NCI-H2227 (cell line): ENCODE results near the gene RELT.

ENCODE experiments used
- DNase-seq: peaks from one replicate; lab custom pipeline; 2025; ENCODE audit not compliant: unreplicated experiment; lab: John Stamatoyannopoulos, UW

The RELT gene

DNA sequence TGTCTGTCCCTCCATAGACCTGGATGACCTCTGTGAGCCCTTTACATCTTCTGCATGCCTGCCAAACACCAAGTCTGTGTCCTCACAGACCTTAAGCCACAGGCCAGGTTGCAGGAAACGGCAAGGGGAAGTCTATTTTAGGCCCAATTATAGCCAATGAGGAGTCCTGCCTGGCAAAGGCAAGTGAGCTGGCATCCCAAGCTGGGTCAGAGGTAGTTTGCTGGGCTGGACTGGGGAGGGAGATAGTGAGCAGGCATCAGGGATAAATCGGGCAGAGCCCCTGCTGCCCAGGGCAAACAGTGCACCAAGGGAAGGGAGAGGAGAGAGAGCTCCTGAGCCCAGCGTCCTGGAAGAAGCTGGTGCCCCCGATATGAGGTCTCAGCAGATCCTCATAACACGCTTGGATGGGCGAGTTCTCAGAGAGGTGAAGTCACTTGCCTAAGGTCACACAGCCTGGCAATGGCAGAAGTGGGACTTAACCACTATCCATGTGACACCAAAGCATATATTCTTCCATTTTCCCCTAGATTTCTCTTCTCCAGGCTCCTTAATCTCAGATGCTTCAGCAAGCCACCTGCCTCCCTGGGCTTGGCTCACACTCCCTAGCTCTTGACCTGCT, 3.7 kb upstream of the RELT start:
- DNase-seq: no peak

DNA sequence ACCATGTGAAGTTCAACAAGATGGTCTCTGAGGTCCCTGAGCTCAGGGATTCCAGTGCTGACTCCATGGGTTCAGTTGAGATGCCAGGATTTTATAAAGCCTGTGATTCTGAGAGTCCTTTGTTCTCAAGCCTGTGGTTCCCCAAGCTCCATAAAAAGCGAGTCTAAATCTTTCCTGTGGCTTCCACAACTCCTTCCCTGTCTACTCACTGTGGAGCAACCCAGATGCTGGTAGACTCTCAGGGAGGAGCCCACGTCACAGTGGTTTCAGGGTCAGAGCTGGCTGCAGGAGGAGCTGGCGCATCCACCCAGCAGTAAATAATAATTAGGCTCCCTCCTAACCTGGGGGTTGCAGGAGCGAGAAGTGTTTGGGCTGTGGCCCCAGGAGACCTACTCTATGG, 2.0 kb upstream of the RELT start:
- DNase-seq: peak; percentile 52

DNA sequence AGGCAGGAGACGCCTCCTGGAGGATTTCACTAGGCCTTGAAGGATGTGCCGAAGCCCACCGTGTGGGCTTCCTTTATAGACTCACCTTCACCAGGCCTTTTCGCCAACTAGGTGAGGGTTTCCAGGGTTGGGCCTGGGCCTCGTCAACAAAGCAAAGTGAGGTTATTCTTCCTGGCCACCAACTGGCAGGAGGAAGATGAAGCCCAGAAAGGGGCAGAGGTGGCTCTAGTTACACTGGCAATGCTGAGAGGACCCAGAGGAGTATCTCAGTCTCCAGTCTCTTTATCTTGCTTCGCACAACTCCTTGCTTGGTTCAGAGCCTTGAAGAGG, 404 bp upstream of the RELT start:
- no peak for DNase-seq

DNA sequence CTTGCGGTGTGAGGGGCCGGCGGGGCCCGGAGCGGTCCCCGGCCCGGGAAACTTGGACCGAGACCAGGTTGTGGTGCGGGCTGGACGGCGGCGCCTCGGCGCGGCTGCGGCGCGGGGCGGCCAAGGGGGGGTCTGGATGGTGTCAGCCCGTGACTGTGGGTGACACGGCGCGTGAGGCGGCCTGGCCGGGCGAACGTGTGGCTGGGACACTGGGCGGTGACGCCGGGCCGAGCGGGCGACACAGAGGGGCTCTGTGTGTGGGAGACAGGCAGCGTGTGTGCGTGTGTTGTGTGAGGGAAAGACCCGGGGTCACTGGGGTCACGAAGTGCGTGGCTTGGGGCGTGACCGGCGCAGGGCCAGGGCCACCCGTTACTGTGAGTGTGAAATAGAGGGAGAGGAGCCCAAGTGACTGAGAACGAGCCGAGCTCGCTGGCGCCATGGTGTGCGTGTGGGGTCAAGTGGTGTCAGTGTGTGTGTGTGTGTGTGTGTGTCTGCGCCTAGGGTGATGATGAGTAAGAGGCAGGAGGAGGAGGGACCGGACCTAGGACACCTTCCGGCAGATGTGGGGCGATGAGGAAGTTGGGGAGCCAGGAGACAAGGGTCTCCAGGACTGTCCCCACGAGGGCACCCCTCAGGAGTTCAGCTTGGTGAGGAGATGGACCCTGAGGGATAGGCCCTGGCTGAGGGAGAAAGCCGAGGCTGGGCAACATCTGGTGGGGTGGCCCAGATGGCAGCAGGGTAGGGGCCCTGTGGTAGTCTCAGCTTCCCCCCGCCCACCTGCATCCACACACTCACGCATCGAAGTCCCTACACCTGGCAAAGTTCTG, 817 bp downstream of the RELT start:
- peak; percentile 62 for DNase-seq

DNA sequence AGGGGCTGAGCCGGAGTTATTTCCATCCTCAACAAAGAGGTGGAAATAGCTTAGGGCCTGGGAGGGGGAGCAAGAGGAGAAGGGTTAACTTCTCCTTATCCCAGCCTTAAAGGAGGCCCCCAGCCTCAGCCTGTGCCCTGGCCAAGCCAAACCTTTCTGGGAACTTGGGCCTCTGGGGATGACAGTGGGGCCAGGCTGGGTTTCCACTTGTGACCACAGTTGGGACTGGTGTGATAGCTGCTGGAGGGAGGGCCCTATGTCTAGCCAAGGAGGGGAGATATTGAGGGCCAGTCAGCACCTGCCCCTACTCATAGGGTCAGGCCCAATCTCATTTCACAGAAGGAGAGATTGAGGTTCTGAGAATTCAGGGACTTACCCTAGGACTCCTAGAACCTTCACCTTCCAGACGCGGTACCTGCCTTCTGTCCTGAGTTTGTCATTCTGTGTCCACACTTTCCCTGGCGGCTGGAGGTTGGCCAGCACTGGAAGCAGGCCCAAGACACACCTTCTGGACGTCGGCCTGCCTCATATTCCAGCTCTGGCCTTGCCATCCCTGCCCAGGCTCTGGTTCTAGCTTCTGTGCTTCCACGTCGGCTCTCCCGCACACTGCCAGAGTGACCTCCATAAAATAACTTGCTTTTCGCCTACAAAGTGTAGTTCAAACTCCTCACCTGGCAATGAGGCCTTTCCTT, 3.1 kb downstream of the RELT start:
- no peak for DNase-seq

DNA sequence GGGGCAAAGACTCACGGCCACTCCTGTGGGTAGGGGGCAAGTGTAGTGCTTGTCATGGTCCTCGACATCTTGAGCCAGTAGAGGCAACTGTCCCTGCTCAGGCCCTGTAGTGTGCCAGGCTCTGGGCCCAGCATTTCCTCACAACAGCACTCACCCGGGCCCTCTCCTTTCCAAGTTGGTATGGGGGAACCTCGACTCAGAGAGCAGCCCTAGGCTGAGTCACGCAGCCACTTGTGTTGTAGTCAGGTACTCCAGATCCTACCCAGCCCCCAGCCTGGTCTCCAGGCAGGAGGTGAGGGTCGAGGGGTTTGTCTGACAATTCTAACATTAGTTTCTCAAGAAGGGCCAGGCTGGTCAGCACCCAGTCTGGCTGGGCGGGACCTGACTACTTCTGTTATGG, 4.1 kb downstream of the RELT start:
- DNase-seq: no peak

DNA sequence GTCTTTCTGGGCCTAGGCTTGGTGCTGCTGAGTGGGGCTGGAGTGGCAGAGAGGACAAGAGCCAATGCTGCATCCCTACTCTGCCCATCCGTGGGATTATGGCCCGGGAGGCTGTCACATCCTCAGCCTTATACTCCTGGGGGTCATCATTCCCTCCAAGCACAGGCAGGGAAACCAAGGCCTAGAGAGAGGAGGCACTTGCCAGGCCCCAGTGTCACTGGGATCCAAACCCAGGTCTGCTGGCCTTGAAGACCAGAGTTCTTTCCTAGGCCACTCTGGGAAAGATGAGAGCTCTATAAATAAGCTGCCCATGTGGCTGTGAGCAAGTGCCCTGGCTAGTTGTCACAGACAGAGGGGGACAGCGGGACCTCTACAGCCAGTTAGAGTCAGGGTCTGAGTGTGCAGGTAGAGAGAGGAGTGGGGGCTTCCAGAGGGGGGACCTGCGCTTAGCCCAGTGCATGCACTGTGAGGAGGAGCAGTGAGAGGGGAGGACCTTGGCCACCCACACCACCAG, 4.8 kb downstream of the RELT start:
- no peak for DNase-seq

DNA sequence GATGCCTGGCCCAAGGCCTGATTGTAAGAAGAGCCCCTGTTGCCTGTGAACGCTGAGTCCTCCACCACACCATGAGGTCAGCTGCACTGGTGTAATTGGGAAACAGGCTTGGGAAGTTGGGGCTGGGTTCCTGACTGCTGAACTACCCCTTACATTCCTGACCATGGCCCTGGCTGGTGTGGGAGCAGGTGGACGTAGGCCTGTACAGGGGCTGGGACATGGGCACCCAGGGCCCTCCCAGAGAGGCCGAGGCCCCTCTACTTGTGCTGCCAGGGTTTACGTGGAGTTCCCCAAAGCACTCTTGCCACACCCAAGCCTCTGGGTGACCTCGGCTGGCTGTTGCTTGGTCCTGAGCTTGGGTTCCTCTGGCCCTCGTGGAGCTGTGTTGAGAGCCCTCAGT, 5.4 kb downstream of the RELT start:
- no peak for DNase-seq

DNA sequence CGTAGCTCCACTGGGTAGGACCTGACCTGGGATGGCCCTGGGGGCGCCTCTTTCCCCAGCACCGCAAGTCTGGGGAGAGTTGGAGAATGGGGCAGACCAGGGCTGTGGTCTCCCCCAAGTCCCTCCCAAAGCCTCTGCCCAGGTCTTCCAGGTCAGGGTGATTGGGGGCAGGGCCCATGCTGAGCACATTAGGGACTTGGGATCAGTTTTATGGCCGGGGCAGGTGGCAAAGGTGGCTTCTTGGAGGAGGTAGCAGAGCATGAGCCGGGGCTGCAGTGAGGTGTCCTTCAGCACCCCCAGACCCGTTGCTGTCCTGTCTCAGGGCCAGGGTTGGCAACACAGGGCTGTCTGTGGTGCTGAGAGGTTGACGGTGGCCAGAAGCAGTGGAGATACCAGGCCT, 6.0 kb downstream of the RELT start:
- no peak for DNase-seq

DNA sequence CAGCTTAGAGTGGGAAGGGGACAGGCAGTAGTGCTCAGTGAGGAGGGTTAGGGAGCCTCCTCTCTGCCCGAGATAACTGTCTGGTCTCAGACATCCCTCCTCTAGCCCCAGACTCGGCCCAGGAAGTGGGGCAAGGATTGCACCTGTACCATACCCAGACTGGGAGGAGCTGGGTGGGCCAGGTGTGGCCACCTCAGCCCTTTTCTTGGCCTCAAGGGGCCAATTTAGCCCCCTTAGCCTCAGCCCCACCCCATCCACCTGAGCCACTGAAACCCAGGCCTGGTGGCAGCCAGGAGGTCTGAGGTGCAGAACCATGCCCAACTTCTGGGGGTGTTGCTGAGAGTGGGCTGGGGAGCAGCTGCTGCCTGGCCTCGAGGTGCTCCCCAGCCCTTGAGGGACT, 6.5 kb downstream of the RELT start:
- DNase-seq: no peak

DNA sequence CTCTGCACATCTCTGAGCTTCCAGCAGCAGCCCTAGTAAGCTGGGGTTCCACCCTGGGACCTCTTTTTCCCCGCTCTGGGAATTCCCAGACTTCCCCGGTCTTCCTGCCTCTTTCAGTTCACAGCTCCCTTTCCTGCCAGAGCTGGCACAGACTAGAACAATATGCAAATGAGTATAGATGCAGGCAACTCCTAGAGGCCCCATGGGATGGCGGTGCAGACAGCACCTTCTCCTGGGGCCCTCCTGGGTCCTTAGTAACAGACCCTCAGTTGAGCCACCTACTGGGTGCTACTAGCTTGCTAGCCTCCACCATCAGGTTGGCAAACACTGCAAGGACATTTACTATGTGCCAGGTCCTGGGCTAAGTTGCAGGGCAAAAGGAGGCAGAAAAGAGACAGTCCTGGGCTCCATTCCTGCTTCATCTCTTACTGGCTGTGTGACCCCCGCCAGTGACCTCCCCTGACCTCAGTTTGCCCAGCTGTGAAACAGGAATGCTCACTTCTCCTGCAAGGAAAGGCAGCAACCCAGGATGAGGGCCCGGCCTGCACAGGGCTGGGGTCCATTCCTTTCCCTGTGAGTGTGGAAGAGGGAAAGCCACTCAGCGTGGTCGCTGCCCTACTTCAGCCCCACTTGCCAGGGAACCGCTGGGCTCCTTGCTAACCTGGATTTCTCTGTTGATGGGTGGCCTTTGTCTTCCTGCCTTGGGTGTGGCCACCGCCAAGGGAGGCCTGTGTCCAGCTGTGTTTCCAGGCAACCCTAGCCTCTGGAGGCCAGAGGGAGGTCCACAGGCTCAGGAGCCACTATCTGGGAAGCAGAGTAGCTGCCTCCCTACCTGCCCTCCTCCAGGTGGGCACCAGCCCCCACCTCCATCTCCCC, 7.3 kb downstream of the RELT start:
- DNase-seq: no peak

DNA sequence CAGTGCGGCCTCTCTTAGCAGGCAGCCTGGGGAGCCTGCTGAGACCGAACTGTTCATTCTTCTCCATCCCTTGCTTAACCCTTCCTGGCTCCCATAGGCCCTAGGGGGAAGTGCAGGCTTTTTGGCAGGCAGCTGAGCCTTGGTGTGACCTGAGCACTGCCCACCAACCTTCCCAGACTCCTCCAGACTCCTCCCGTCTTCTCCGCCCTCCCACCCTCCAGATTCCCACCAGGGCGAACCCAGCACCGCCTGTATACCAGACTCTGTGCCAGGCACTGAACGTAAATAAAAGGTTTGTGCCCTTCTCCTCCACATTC, 7.9 kb downstream of the RELT start:
- DNase-seq: no peak

DNA sequence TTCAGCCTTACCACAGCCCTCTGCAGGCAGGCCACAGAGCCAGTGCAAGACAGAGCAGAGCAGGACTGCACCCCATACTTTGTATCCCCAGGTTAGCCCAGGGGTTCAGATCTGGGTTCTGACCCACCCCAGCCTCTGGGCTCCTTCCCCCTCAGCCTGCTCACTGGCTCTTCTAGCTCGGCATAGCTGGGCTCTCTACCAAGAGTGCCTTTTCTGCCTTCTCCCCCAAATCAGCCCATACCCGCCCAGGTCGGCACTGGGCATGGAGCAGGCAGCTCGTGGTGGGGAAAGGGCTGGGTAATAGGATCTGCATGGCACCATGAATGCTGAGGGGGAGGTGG, 8.3 kb downstream of the RELT start:
- no peak for DNase-seq

DNA sequence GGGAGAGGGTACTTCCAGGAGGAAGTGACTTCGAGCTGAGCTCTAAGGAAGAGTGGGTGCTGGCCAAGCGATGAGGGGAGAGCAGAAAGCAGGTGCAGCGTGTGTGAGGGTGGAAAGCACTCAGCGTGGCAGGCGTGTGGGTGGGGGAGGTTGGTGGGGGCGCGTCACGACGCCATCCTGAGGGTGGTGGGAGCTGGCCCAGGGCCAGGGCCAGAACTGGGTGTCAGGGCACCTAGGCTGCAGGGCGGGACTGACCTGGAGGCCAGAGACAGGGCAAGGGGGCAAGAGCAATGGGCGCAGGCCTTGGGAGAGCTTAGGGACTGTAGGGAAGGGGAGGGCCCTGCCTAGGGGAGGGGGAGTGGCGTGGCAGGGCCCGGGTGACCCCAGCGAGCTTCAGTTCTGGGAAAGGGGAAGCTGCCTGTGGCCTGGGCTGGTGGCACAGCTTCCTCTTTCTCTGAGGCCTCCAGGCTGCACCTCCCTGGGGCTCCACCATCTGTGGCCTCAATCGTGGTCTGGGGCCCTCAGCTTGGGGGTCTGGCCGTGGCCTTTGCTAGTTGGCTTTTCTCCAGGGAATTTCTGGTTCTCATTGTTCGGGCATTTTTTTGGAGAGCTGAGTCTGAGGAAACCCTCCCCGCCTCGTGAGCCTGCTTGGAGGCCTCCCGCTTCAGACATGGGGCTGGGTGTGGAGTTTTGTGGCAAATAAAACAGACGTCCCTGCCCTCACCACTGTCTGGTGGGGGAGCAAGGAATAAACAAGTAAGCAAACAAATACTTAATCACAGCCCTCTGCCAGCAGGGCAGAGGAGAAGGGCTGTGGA, 8.9 kb downstream of the RELT start:
- DNase-seq: no peak

DNA sequence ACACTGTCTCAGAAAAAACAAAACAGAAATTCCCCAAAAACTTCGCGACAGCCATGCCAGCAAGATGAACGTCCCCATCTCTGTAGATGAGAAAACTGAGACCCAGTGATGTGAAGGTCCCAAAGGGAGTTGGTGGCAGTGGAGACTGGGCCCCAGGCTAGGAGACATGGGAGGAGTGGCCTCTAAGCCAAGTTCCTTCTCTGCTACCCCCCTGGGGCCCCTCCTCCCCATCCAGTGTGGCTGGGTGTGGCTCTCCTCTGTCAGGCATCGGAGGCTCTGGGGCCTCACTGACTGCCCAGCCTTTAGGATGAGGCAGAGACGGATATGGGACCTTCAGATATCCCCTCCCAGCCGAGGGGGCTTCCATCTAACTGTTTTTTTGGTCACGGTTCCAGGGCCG, 9.8 kb downstream of the RELT start:
- DNase-seq: no peak

DNA sequence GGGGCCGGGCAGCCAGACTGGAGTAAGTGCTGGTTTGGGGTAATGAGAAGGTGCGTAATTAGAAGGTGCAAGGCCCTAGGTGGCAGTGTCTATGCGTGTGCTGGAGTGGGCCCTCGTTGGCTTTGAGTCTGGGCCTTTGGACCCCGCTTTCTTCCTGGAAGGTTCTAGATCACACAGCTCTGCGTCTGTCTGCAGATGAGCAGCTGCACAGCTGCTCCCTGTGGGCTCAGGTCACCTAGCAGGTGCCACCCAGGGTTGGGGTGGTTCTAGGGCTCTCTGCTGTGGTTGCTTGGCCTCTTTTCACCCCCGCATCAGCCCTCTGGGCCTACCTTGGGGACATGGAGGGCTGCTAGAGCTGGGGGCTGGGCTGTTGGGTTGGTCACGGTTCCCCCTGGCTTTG, 10.3 kb downstream of the RELT start:
- DNase-seq: no peak

DNA sequence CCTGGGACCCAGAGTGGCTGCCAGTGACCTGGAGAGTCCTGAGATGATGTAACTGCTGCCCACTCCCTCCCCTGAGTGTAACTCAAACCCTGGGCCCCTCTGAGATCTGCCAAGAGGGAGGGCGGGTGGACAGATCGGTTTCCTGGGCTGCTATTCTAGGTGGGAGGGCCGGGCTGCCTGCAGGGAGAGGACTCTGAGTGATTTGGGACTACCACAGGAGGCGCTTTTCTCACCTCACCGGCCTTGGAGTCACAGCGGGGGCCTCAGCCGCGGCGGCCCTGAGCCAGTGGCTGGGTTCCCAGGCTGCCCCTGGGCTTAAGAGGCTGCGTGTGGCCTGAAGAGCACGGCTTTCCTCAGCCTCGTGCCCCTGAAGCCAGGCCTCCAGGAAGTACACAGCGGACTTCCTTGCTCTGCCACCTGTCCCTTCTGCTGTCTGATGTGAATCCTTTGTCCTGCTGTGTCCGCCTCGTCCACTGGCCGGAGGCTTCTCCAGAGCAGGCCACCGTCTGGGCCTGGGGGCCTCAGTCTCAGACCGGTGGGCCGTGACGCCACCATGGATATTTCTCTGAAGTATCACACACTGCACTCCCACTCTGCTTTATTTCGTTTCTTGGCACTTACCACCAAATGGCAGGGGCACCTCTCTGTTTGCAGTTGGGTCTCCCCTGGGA, 11.5 kb downstream of the RELT start:
- DNase-seq: no peak

DNA sequence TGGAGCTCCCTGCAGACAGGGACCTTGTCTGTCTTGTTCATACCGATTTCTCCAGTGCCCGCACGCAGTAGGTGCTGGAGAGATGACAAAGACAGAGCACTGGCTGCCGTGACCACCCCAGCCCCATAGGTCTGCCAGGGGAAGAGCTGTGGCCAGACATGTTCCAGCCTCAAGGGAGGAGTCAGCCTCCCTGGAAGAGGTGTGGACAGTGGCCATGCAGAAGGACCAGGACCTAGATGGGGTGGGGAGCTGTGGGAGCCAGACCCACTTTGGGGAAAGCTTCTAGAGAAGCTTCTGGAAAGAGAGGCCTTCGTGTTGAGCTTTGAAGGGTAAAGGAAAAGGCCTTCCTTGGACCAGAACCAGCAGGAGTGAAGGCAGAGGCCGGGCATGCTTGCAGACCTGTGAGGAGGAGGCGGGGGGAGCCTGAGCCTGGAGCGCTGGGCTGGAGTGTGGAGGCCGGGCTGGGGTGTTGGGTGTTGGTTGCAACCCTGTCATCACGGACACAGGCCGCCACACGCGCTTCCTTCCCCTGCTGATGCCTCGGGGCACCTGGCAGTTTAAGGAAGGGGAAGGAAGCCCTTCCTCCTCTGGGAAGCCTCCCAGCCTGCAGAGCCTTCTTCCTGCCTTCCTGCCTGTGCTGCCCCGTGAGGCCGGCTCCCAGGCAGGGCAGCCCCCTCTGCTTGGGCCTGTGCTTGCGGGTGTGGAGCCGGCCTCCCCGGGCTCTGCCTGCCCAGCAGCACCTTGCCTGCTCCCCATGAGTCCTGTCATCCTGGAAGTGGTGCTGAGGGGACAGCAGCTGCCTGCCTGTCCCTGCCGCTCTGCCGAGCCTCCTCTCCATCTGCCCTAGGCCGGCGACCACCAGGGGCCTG, 12.3 kb downstream of the RELT start:
- DNase-seq: no peak

DNA sequence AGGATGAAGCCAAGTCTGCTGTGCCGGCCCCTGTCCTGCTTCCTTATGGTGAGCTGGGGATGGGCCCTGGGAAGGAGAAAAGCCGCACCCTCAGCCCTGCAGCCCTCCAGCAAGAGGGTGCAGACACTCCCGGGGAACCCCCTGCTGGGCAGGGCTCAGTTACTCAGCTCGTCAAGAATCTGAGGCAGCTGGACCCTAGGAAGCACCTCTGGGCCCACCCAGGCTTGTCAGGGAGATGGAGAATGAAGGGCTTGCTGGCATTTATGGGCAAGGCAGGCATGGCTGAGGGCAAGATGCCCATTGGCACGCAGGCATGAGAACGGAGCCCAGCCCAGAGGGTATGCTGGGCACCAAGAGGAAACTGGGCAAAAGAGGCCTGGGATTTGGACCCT, 12.9 kb downstream of the RELT start:
- no peak for DNase-seq
